Measurements from ENCODE around the gene SLC6A12.
"Not testable (repeated sequence)": the region's sequence is repeated elsewhere in the genome, so short reads cannot be mapped to it uniquely, and the experiment has no call there.

Gene SLC6A12

GRCh38 chr12:191541-191940 lies 22.4 kb downstream of the SLC6A12 start:
- DNase-seq (ENCODE audit: low spot score): no peak
- no peaks in the 10 kb centered on the region for H3K4me1 Mint-ChIP-seq (ENCODE audit: low read depth)
- no peaks in the 10 kb centered on the region for H3K27me3 Mint-ChIP-seq (ENCODE audit: low read depth)
- no peaks in the 10 kb centered on the region for H3K36me3 Mint-ChIP-seq (ENCODE audit: low read depth)
- H3K9me3 Mint-ChIP-seq: no peaks in the 10 kb centered on the region
- no peak overlapping the region for H3K27ac Mint-ChIP-seq
- H3K4me3 Mint-ChIP-seq: no peak overlapping the region

- Mint-ChIP-seq H3K36me3 (ENCODE audit: low read depth) (no peaks in the 10 kb centered on the region), H3K9me3 (no peaks in the 10 kb centered on the region), H3K4me1 (ENCODE audit: low read depth) (no peaks in the 10 kb centered on the region), H3K27ac (no peak overlapping the region), H3K4me3 (no peak overlapping the region), H3K27me3 (ENCODE audit: low read depth) (no peaks in the 10 kb centered on the region)
- DNase-seq (ENCODE audit: low spot score): no peak
These were observed 23.1 kb downstream of the SLC6A12 start for GRCh38 chr12:190881-191280.

GRCh38 chr12:189622-189962 lies 24.4 kb downstream of the SLC6A12 start:
- Mint-ChIP-seq H3K4me1 (ENCODE audit: low read depth) (no peaks in the 10 kb centered on the region), H3K27me3 (ENCODE audit: low read depth) (peaks cover 2% of the 10 kb centered on the region), H3K4me3 (no peak overlapping the region)

GRCh38 chr12:188910-189621 lies 24.9 kb downstream of the SLC6A12 start:
- H3K27me3 Mint-ChIP-seq (ENCODE audit: low read depth): peaks cover 2% of the 10 kb centered on the region
- H3K9me3 Mint-ChIP-seq: no peaks in the 10 kb centered on the region
- no peaks in the 10 kb centered on the region for H3K4me1 Mint-ChIP-seq (ENCODE audit: low read depth)
- peak overlapping the region; percentile 45 for H3K27ac Mint-ChIP-seq
- peak overlapping the region; percentile 78 for H3K4me3 Mint-ChIP-seq
- DNase-seq (ENCODE audit: low spot score): peak; percentile 41
- H3K36me3 Mint-ChIP-seq (ENCODE audit: low read depth): no peaks in the 10 kb centered on the region

More at GRCh38 chr12:189622-189962, 24.4 kb downstream of the SLC6A12 start:
- Mint-ChIP-seq H3K9me3 (no peaks in the 10 kb centered on the region), H3K27ac (no peak overlapping the region), H3K36me3 (ENCODE audit: low read depth) (no peaks in the 10 kb centered on the region)
- no peak for DNase-seq (ENCODE audit: low spot score)

- H3K36me3 Mint-ChIP-seq (ENCODE audit: low read depth); H3K4me1 Mint-ChIP-seq (ENCODE audit: low read depth); H3K27ac Mint-ChIP-seq; DNase-seq (ENCODE audit: low spot score); H3K27me3 Mint-ChIP-seq (ENCODE audit: low read depth); H3K9me3 Mint-ChIP-seq: not testable (repeated sequence)
- H3K4me3 Mint-ChIP-seq: peak overlapping the region; percentile 78
These were observed 25.7 kb downstream of the SLC6A12 start for GRCh38 chr12:187986-188909.

- Mint-ChIP-seq H3K4me1 (ENCODE audit: low read depth) (no peaks in the 10 kb centered on the region), H3K4me3 (no peak overlapping the region), H3K27ac (no peak overlapping the region), H3K36me3 (ENCODE audit: low read depth) (no peaks in the 10 kb centered on the region), H3K27me3 (ENCODE audit: low read depth) (peaks cover 4% of the 10 kb centered on the region), H3K9me3 (no peaks in the 10 kb centered on the region)
- DNase-seq (ENCODE audit: low spot score): no peak
These were observed 27.8 kb downstream of the SLC6A12 start for GRCh38 chr12:186006-186625.

GRCh38 chr12:185576-185955 lies 28.4 kb downstream of the SLC6A12 start:
- no peaks in the 10 kb centered on the region for H3K4me1 Mint-ChIP-seq (ENCODE audit: low read depth)
- H3K4me3 Mint-ChIP-seq: no peak overlapping the region
- H3K27ac Mint-ChIP-seq: no peak overlapping the region
- no peak for DNase-seq (ENCODE audit: low spot score)
- no peaks in the 10 kb centered on the region for H3K36me3 Mint-ChIP-seq (ENCODE audit: low read depth)
- no peaks in the 10 kb centered on the region for H3K9me3 Mint-ChIP-seq
- H3K27me3 Mint-ChIP-seq (ENCODE audit: low read depth): peaks cover 4% of the 10 kb centered on the region

GRCh38 chr12:184811-185575 lies 29.0 kb downstream of the SLC6A12 start:
- no peak overlapping the region for H3K4me3 Mint-ChIP-seq
- no peaks in the 10 kb centered on the region for H3K9me3 Mint-ChIP-seq
- DNase-seq (ENCODE audit: low spot score): no peak
- H3K4me1 Mint-ChIP-seq (ENCODE audit: low read depth): peaks cover 4% of the 10 kb centered on the region
- no peak overlapping the region for H3K27ac Mint-ChIP-seq
- no peaks in the 10 kb centered on the region for H3K36me3 Mint-ChIP-seq (ENCODE audit: low read depth)
- H3K27me3 Mint-ChIP-seq (ENCODE audit: low read depth): peaks cover 4% of the 10 kb centered on the region

- Mint-ChIP-seq H3K4me3 (no peak overlapping the region), H3K4me1 (ENCODE audit: low read depth) (peaks cover 7% of the 10 kb centered on the region), H3K27ac (no peak overlapping the region), H3K36me3 (ENCODE audit: low read depth) (no peaks in the 10 kb centered on the region), H3K27me3 (ENCODE audit: low read depth) (peaks cover 4% of the 10 kb centered on the region), H3K9me3 (no peaks in the 10 kb centered on the region)
- DNase-seq (ENCODE audit: low spot score): no peak
These were observed 31.5 kb downstream of the SLC6A12 start for GRCh38 chr12:182381-182892.

- no peak for DNase-seq (ENCODE audit: low spot score)
- Mint-ChIP-seq H3K27ac (no peak overlapping the region), H3K4me3 (no peak overlapping the region), H3K27me3 (ENCODE audit: low read depth) (peaks cover 4% of the 10 kb centered on the region), H3K4me1 (ENCODE audit: low read depth) (peaks cover 7% of the 10 kb centered on the region), H3K9me3 (no peaks in the 10 kb centered on the region), H3K36me3 (ENCODE audit: low read depth) (no peaks in the 10 kb centered on the region)
These were observed 32.0 kb downstream of the SLC6A12 start for GRCh38 chr12:181921-182320.

- no peak overlapping the region for H3K27ac Mint-ChIP-seq
- peaks cover 4% of the 10 kb centered on the region for H3K27me3 Mint-ChIP-seq (ENCODE audit: low read depth)
- no peaks in the 10 kb centered on the region for H3K9me3 Mint-ChIP-seq
- no peaks in the 10 kb centered on the region for H3K36me3 Mint-ChIP-seq (ENCODE audit: low read depth)
- peaks cover 7% of the 10 kb centered on the region for H3K4me1 Mint-ChIP-seq (ENCODE audit: low read depth)
- H3K4me3 Mint-ChIP-seq: no peak overlapping the region
- no peak for DNase-seq (ENCODE audit: low spot score)
These were observed 33.5 kb downstream of the SLC6A12 start for GRCh38 chr12:180445-180844.

GRCh38 chr12:179885-180284 lies 34.1 kb downstream of the SLC6A12 start:
- DNase-seq (ENCODE audit: low spot score): no peak
- Mint-ChIP-seq H3K4me1 (ENCODE audit: low read depth) (peaks cover 7% of the 10 kb centered on the region), H3K27me3 (ENCODE audit: low read depth) (peaks cover 4% of the 10 kb centered on the region), H3K9me3 (no peaks in the 10 kb centered on the region), H3K4me3 (no peak overlapping the region), H3K36me3 (ENCODE audit: low read depth) (no peaks in the 10 kb centered on the region), H3K27ac (no peak overlapping the region)

- Mint-ChIP-seq H3K4me1 (ENCODE audit: low read depth) (peaks cover 7% of the 10 kb centered on the region), H3K9me3 (no peaks in the 10 kb centered on the region), H3K27me3 (ENCODE audit: low read depth) (peaks cover 2% of the 10 kb centered on the region), H3K27ac (no peak overlapping the region), H3K36me3 (ENCODE audit: low read depth) (no peaks in the 10 kb centered on the region), H3K4me3 (no peak overlapping the region)
- DNase-seq (ENCODE audit: low spot score): no peak
These were observed 34.6 kb downstream of the SLC6A12 start for GRCh38 chr12:179131-179884.
